CD4-positive, alpha-beta T cell treated with Interleukin-1 beta for 1 hour (primary cell): ENCODE results near the gene DBP.
A peak's percentile ranks its signal among the peaks of the same experiment; 100 is the strongest.
"Not testable (repeated sequence)": the region's sequence is repeated elsewhere in the genome, so short reads cannot be mapped to it uniquely, and the experiment has no call there.

Experiments
- DNase-seq, 2 donors: peaks; one replicate each; pipeline ENCODE4 v3.0.0-alpha.2; 2020 to 2022

DBP gene

GRCh38 chr19:48636859-48637448, at the start of gene DBP:
DBP (minus strand) TSS chr19:48637379; CDS start chr19:48636994, 385 bp downstream.
- DNase-seq = no peak

- DNase-seq = not testable (repeated sequence)
These were observed 49.5 kb upstream of the DBP start for GRCh38 chr19:48686637-48687036.

- DNase-seq = no peak
These were observed 48.9 kb upstream of the DBP start for GRCh38 chr19:48686088-48686487.

- DNase-seq = no peak
These were observed 48.4 kb upstream of the DBP start for GRCh38 chr19:48685583-48685982.

- DNase-seq = peak; percentile 16 to 56
These were observed 46.2 kb upstream of the DBP start for GRCh38 chr19:48683349-48683748.

GRCh38 chr19:48681127-48681470, 43.9 kb upstream of the DBP start:
- no peak for DNase-seq

- no peak for DNase-seq
These were observed 43.4 kb upstream of the DBP start for GRCh38 chr19:48680436-48681126.

GRCh38 chr19:48680006-48680405, 42.8 kb upstream of the DBP start:
- DNase-seq = not testable (repeated sequence)

GRCh38 chr19:48678201-48678600, 41.0 kb upstream of the DBP start:
- DNase-seq = no peak

- no peak for DNase-seq
These were observed 39.7 kb upstream of the DBP start for GRCh38 chr19:48676887-48677286.

- DNase-seq = no peak
These were observed 39.3 kb upstream of the DBP start for GRCh38 chr19:48676487-48676886.

- peak; percentile 81 to 84 for DNase-seq
These were observed 38.0 kb upstream of the DBP start for GRCh38 chr19:48674921-48675824.

- no peak for DNase-seq
These were observed 37.1 kb upstream of the DBP start for GRCh38 chr19:48674216-48674809.

- no peak for DNase-seq
These were observed 36.4 kb upstream of the DBP start for GRCh38 chr19:48673436-48674100.

- DNase-seq = no peak
These were observed 35.8 kb upstream of the DBP start, which contains the start of gene NTN5 for GRCh38 chr19:48672994-48673393. NTN5 (minus strand) TSS chr19:48673017; CDS start chr19:48670986, 2,031 bp downstream.

GRCh38 chr19:48671446-48671995, 34.3 kb upstream of the DBP start:
- DNase-seq = no peak

GRCh38 chr19:48670699-48671445, 33.7 kb upstream of the DBP start:
- DNase-seq = no peak

- DNase-seq = no peak
These were observed 32.9 kb upstream of the DBP start for GRCh38 chr19:48669903-48670668.

GRCh38 chr19:48668761-48669160, 31.6 kb upstream of the DBP start:
- DNase-seq = no peak

GRCh38 chr19:48668332-48668731, 31.2 kb upstream of the DBP start:
- DNase-seq = no peak

- no peak for DNase-seq
These were observed 28.6 kb upstream of the DBP start for GRCh38 chr19:48665786-48666185.
